CD4-positive, alpha-beta T cell treated with Interleukin-17A for 4 hours (primary cell): ENCODE measurements around the gene ENKD1.
"Not testable (repeated sequence)": the region's sequence is repeated elsewhere in the genome, so short reads cannot be mapped to it uniquely, and the experiment has no call there.

Experiments
- DNase-seq: peaks from one replicate; pipeline ENCODE4 v3.0.0-alpha.2; 2020; ENCODE audit warnings: mixed read lengths

Gene ENKD1

GRCh38 chr16:67666559-67667452 lies at the start of gene ENKD1, which contains the start of gene C16orf86:
ENKD1 (minus strand) TSS chr16:67666750; CDS start chr16:67666442, 308 bp downstream.
C16orf86 (plus strand) TSS chr16:67666814; CDS start chr16:67666971, 157 bp downstream.
- DNase-seq, result peak; percentile 89

GRCh38 chr16:67716097-67716496 lies 49.5 kb upstream of the ENKD1 start:
- no peak for DNase-seq

- DNase-seq, result no peak
These were observed 48.0 kb upstream of the ENKD1 start for GRCh38 chr16:67714522-67714921.

- no peak for DNase-seq
These were observed 47.2 kb upstream of the ENKD1 start for GRCh38 chr16:67713647-67714273.

GRCh38 chr16:67710607-67711006 lies 44.1 kb upstream of the ENKD1 start:
- DNase-seq, result no peak

- no peak for DNase-seq
These were observed 42.5 kb upstream of the ENKD1 start for GRCh38 chr16:67709050-67709449.

GRCh38 chr16:67708368-67708771 lies 41.8 kb upstream of the ENKD1 start:
- DNase-seq, result no peak

GRCh38 chr16:67707790-67708189 lies 41.2 kb upstream of the ENKD1 start:
- no peak for DNase-seq

- no peak for DNase-seq
These were observed 40.7 kb upstream of the ENKD1 start for GRCh38 chr16:67707210-67707609.

GRCh38 chr16:67704110-67704509 lies 37.6 kb upstream of the ENKD1 start:
- DNase-seq, result no peak

GRCh38 chr16:67703626-67704025 lies 37.1 kb upstream of the ENKD1 start:
- DNase-seq, result no peak

GRCh38 chr16:67702130-67702529 lies 35.6 kb upstream of the ENKD1 start:
- DNase-seq, result no peak

- DNase-seq, result no peak
These were observed 34.9 kb upstream of the ENKD1 start for GRCh38 chr16:67701420-67701819.

- DNase-seq, result no peak
These were observed 32.7 kb upstream of the ENKD1 start for GRCh38 chr16:67699265-67699664.

GRCh38 chr16:67697422-67698185 lies 31.1 kb upstream of the ENKD1 start:
- no peak for DNase-seq

GRCh38 chr16:67694611-67695010 lies 28.1 kb upstream of the ENKD1 start:
- no peak for DNase-seq

- DNase-seq, result not testable (repeated sequence)
These were observed 27.2 kb upstream of the ENKD1 start for GRCh38 chr16:67693517-67694285.

GRCh38 chr16:67685388-67686112 lies 19.0 kb upstream of the ENKD1 start:
- no peak for DNase-seq

GRCh38 chr16:67683767-67684166 lies 17.2 kb upstream of the ENKD1 start:
- DNase-seq, result no peak

GRCh38 chr16:67679935-67680897 lies 13.7 kb upstream of the ENKD1 start:
- DNase-seq, result no peak
